K562 (cell line): Measurements from ENCODE around the gene CDKN2D. TPM values are rescaled to one million over a fixed set of nuclear protein-coding genes. Genes with fewer than 3 reads are reported as not detected.

Experiments used
- ARID1B ChIP-seq: fragments of 450-650 bp; IDR thresholded peaks from 2 replicates; pipeline ENCODE4 v1.6.1; 2016; ENCODE audit warnings: antibody characterized with exemption, mild to moderate bottlenecking, inconsistent platforms
- BCOR ChIP-seq: fragments of 450-650 bp; IDR thresholded peaks from 2 replicates; pipeline ENCODE4 v1.6.1; 2016
- C11orf30 ChIP-seq: fragments of 450-650 bp; IDR thresholded peaks from 2 replicates; pipeline ENCODE4 v1.6.1; 2016; ENCODE audit warnings: low read depth, mild to moderate bottlenecking
- E2F3 ChIP-seq: fragments of 250-450 bp; sonication (Bioruptor Pico); IDR thresholded peaks from 2 replicates; pipeline ENCODE4 v1.4.0; 2020; ENCODE audit warnings: mild to moderate bottlenecking
- ERF ChIP-seq: fragments of 450-650 bp; formaldehyde crosslinking; IDR thresholded peaks from 2 replicates; pipeline ENCODE4 v1.4.0; 2020; ENCODE audit warnings: mild to moderate bottlenecking, mixed read lengths
- FOXA1 ChIP-seq: fragments of 450-650 bp; IDR thresholded peaks from 2 replicates; pipeline ENCODE4 v1.6.1; 2016; ENCODE audit warnings: mild to moderate bottlenecking, borderline replicate concordance
- HEY1 ChIP-seq: fragments of 250-450 bp; sonication (Bioruptor Pico); IDR thresholded peaks from 2 replicates; pipeline ENCODE4 v1.5.0; 2020; ENCODE audit warnings: mild to moderate bottlenecking, moderate library complexity, borderline replicate concordance
- HLTF ChIP-seq: fragments of 450-650 bp; IDR thresholded peaks from 2 replicates; pipeline ENCODE4 v1.6.1; 2016
- KDM5B ChIP-seq: fragments of 200-600 bp; sonication (generic); IDR thresholded peaks from 2 replicates; pipeline ENCODE4 v1.6.1; 2012; ENCODE audit warnings: low read depth, mild to moderate bottlenecking, moderate library complexity, low read length, control low read depth, inconsistent platforms; ENCODE audit not compliant: insufficient replicate concordance
- KLF16 ChIP-seq: IDR thresholded peaks from 2 replicates; pipeline ENCODE4 v1.6.1; 2016; ENCODE audit warnings: antibody characterized with exemption
- PHF8 ChIP-seq: fragments of 200-600 bp; sonication (generic); IDR thresholded peaks from 2 replicates; pipeline ENCODE4 v1.6.1; 2012; ENCODE audit warnings: mixed run types, mild to moderate bottlenecking, inconsistent platforms, low read length, moderate library complexity, borderline replicate concordance
- RAD51 ChIP-seq: fragments of 450-650 bp; IDR thresholded peaks from 2 replicates; pipeline ENCODE4 v1.7.1; 2016; ENCODE audit warnings: low read depth, mild to moderate bottlenecking, borderline replicate concordance
- RNF2 ChIP-seq: sonication (generic); IDR thresholded peaks from 2 replicates; pipeline ENCODE4 v1.6.1; 2016
- SMARCB1 ChIP-seq: IDR thresholded peaks from 2 replicates; pipeline ENCODE4 v1.6.1; 2011; ENCODE audit warnings: improper control_type of control experiment, low read depth; ENCODE audit not compliant: insufficient read length
- polyA plus RNA-seq, 8 experiments: library from polyadenylated mRNA; depleted of rRNA in 4 of 8; stranded (reverse) in 5 of 8; unstranded in 3 of 8; fragments of >200 nt; fragmentation: Nextera tagmentation in 2 of 8; fragmentation: Illumina TruSeq in 1 of 8; extraction: Ambion mirVana in 2 of 8; extraction: Trizol in 1 of 8; gene quantifications; 2 replicates each; pipeline versions ENCODE4 v1.2.1 to v1.2.3, GENCODE V29; 2011 to 2014; ENCODE audit warnings: inconsistent platforms in 1 of 8, missing spikeins in 1 of 8
- total RNA-seq, 7 experiments: library from RNA; depleted of rRNA in 6 of 7; stranded (reverse); fragments of >200 nt in 6 of 7; fragmentation: Illumina TruSeq in 2 of 7; extraction: Trizol in 2 of 7; gene quantifications; 2 replicates each; pipeline versions ENCODE4 v1.2.1 to v1.2.3, GENCODE V29; 2011 to 2021; ENCODE audit warnings: low replicate concordance in 1 of 7
- TF ChIP-seq, protein P1 (sequence below): fragments of 450-650 bp; formaldehyde crosslinking; IDR thresholded peaks from 2 replicates; pipeline ENCODE4 v1.4.0; 2020; ENCODE audit warnings: mild to moderate bottlenecking, moderate library complexity
- TF ChIP-seq, protein P2 (sequence below), 3 experiments: fragments of 200-800 bp in 1 of 3; fragments of 250-450 bp in 1 of 3; fragments of 450-650 bp in 1 of 3; sonication (Bioruptor Pico) in 1 of 3; sonication (Bioruptor generic) in 1 of 3; formaldehyde crosslinking in 1 of 3; IDR thresholded peaks; 2 replicates each; pipeline versions ENCODE4 v1.6.1 to v1.8.0; 2016 to 2022; ENCODE audit warnings: mild to moderate bottlenecking in 2 of 3, missing genetic modification characterization in 2 of 3, missing compliant biosample characterization in 1 of 3, moderate library complexity in 1 of 3
- TF ChIP-seq, protein P3 (sequence below): fragments of 250-450 bp; sonication (Bioruptor Pico); IDR thresholded peaks from 2 replicates; pipeline ENCODE4 v1.8.0; 2022; ENCODE audit warnings: moderate library complexity, mild to moderate bottlenecking, inconsistent platforms
- TF ChIP-seq, protein P4 (sequence below): fragments of 450-650 bp; IDR thresholded peaks from 2 replicates; pipeline ENCODE4 v1.6.1; 2016; ENCODE audit warnings: antibody characterized with exemption
- TF ChIP-seq, protein P5 (sequence below): fragments of 450-650 bp; IDR thresholded peaks from 2 replicates; pipeline ENCODE4 v1.6.1; 2018; ENCODE audit warnings: mild to moderate bottlenecking, low read depth; ENCODE audit not compliant: partially characterized antibody

The CDKN2D gene
- total and polyA plus RNA-seq, 9 of the 15 experiments (the other 6 are each of a cell fraction or from before 2014, with no cell fraction given), result 0.41 to 8.2 (median 3.7) TPM

DNA sequence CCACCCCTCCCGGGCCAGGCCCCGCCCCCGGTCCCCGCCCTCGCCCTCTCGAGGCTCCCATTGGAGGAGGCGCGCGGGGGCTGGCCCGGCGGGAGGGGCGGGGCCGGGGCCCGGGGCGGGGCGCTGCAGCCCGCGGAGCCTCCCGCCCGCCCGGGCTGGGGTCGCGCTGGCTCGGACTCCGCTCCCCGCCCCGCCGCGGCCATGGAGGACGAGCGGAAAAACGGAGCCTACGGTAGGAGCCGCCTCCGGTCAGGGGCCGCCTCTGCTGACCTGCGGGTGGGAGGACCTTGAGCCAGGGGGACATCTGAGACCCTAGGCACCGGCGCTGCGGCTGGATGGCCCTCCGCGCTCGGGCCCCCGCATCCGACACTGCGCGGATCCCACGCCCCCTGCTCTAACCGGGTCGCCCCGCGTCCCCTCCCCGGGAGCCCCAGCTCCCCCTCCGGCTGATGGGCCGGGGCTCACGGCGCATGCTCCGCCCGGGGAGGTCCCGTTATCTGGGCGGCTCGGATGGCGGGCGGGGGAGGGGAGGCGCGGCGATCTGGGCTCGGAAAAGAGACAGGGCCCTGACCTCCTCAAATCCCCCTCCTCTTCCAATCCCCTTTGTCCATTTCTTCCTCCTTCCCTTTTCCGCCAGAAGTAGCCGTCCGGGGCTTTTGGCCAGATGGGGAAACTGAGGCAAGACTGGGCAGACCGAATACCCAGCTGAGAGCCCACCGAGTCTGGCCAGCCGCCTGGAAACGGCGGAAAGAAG is 33.7 kb upstream of the CDKN2D start (continued):
- TF ChIP-seq, protein P1, sequence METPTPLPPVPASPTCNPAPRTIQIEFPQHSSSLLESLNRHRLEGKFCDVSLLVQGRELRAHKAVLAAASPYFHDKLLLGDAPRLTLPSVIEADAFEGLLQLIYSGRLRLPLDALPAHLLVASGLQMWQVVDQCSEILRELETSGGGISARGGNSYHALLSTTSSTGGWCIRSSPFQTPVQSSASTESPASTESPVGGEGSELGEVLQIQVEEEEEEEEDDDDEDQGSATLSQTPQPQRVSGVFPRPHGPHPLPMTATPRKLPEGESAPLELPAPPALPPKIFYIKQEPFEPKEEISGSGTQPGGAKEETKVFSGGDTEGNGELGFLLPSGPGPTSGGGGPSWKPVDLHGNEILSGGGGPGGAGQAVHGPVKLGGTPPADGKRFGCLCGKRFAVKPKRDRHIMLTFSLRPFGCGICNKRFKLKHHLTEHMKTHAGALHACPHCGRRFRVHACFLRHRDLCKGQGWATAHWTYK (CRISPR knock-in tag), result peak; percentile 69
- TF ChIP-seq RNF2 (no peak), SMARCB1 (no peak), ARID1B (peak; percentile 71), HEY1 (no peak), C11orf30 (no peak), ERF (peak; percentile 47; the same call in 1 of the 2 replicates), FOXA1 (no peak), KDM5B (peak; percentile 29), PHF8 (peak; percentile 83; the same call in 1 of the 2 replicates), BCOR (peak; percentile 88), KLF16 (no peak), E2F3 (CRISPR knock-in tag) (peak; percentile 47; the same call in 1 of the 2 replicates), HLTF (no peak), RAD51 (no peak)
- TF ChIP-seq, protein P2, sequence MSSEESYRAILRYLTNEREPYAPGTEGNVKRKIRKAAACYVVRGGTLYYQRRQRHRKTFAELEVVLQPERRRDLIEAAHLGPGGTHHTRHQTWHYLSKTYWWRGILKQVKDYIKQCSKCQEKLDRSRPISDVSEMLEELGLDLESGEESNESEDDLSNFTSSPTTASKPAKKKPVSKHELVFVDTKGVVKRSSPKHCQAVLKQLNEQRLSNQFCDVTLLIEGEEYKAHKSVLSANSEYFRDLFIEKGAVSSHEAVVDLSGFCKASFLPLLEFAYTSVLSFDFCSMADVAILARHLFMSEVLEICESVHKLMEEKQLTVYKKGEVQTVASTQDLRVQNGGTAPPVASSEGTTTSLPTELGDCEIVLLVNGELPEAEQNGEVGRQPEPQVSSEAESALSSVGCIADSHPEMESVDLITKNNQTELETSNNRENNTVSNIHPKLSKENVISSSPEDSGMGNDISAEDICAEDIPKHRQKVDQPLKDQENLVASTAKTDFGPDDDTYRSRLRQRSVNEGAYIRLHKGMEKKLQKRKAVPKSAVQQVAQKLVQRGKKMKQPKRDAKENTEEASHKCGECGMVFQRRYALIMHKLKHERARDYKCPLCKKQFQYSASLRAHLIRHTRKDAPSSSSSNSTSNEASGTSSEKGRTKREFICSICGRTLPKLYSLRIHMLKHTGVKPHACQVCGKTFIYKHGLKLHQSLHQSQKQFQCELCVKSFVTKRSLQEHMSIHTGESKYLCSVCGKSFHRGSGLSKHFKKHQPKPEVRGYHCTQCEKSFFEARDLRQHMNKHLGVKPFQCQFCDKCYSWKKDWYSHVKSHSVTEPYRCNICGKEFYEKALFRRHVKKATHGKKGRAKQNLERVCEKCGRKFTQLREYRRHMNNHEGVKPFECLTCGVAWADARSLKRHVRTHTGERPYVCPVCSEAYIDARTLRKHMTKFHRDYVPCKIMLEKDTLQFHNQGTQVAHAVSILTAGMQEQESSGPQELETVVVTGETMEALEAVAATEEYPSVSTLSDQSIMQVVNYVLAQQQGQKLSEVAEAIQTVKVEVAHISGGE (CRISPR knock-in tag; IDR thresholded peaks at IDR 0.05), result no peak
- TF ChIP-seq, protein P3, sequence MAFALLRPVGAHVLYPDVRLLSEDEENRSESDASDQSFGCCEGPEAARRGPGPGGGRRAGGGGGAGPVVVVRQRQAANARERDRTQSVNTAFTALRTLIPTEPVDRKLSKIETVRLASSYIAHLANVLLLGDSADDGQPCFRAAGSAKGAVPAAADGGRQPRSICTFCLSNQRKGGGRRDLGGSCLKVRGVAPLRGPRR, result 0 out of 2 replicates have a peak, but pooled peaks have one; percentile 21
- TF ChIP-seq, protein P4, sequence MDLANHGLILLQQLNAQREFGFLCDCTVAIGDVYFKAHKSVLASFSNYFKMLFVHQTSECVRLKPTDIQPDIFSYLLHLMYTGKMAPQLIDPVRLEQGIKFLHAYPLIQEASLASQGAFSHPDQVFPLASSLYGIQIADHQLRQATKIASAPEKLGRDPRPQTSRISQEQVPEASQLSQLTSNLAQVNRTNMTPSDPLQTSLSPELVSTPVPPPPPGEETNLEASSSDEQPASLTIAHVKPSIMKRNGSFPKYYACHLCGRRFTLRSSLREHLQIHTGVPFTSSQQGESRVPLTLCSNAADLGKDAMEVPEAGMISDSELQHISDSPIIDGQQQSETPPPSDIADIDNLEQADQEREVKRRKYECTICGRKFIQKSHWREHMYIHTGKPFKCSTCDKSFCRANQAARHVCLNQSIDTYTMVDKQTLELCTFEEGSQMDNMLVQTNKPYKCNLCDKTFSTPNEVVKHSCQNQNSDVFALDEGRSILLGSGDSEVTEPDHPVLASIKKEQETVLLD, result peak; percentile 74
- TF ChIP-seq, protein P5, sequence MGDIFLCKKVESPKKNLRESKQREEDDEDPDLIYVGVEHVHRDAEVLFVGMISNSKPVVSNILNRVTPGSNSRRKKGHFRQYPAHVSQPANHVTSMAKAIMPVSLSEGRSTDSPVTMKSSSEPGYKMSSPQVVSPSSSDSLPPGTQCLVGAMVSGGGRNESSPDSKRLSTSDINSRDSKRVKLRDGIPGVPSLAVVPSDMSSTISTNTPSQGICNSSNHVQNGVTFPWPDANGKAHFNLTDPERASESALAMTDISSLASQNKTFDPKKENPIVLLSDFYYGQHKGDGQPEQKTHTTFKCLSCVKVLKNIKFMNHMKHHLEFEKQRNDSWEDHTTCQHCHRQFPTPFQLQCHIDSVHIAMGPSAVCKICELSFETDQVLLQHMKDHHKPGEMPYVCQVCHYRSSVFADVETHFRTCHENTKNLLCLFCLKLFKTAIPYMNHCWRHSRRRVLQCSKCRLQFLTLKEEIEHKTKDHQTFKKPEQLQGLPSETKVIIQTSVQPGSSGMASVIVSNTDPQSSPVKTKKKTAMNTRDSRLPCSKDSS, result no peak
